Measurements from ENCODE around the gene ASB6.
"Not testable (repeated sequence)": the region's sequence is repeated elsewhere in the genome, so short reads cannot be mapped to it uniquely, and the experiment has no call there.

ASB6 gene

GRCh38 chr9:129604056-129604765 lies 37.7 kb downstream of the ASB6 start:
- no peak for DNase-seq

DNA sequence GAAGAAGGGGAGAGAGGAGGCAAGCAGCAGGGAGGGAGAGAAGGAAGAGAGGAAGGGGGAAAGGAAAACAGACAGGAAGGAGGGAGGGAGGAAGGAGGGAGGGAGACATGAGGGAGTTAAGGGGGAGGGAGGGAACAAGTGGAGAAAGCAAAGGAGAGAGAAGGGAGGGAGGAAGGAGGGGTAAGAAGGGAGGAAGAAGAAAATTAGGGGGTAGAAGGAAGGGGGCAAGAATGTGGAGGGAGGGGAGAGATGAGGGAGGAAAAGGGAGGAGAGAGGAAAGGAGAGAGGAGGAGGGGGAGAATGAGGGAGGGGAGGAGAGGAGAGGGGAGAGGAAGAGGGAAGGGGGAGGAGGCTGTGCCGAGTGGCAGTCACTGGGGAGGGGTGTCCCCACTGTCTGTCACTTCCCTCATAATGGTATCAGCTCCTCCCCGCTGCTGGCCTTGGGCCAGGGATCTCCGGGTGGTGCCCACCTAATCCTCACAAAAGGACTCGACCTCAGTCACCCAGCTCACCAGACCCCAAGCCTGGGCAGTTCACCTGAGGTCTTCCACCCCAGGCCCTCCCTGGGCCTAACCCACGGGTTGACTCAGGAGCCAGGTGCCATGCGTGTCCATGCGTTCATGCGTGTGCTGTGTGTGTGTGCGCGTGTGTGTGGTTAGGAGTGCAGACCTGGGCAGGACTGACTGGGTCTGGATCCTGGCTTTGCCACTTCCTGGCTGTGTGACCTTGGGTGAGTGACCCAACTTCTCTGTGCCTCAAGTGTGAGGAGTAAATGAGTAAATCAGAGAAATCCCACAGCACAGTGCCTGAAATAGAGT lies 39.1 kb downstream of the ASB6 start:
- no peak for DNase-seq

DNA sequence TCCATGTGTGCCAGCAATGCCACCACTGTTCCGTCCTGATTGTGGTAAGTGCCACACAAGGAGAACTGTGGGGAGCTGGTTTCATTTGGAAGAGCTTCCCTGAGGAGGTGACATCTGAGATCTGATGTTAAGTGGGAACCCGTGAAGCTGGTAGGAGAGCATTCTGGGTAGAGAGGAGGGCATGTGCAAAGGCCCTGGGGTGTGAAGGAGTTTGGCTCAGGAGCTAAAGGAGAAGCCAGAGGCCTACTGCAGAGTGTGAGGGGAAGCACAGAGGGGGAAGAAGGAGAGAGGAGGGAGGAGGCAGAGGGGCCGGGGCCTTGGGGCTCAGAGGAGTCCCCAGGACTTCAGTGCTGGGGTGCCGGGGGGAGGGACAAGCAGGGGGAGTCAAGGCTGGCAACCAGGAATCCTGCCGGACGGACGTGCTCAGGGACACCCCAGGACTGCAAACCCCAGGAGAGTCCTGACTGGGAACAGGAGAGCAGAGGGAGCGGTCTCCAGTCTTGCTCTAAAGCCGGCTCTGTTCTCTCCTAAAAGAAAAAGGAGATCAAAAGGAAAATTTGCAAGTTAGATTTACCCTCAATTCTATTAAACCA lies 40.8 kb downstream of the ASB6 start:
- no peak for DNase-seq

- no peak for DNase-seq
Measured at GRCh38 chr9:129598089-129598596, 43.8 kb downstream of the ASB6 start.

GRCh38 chr9:129597355-129598088 lies 44.4 kb downstream of the ASB6 start:
- no peak for DNase-seq

DNA sequence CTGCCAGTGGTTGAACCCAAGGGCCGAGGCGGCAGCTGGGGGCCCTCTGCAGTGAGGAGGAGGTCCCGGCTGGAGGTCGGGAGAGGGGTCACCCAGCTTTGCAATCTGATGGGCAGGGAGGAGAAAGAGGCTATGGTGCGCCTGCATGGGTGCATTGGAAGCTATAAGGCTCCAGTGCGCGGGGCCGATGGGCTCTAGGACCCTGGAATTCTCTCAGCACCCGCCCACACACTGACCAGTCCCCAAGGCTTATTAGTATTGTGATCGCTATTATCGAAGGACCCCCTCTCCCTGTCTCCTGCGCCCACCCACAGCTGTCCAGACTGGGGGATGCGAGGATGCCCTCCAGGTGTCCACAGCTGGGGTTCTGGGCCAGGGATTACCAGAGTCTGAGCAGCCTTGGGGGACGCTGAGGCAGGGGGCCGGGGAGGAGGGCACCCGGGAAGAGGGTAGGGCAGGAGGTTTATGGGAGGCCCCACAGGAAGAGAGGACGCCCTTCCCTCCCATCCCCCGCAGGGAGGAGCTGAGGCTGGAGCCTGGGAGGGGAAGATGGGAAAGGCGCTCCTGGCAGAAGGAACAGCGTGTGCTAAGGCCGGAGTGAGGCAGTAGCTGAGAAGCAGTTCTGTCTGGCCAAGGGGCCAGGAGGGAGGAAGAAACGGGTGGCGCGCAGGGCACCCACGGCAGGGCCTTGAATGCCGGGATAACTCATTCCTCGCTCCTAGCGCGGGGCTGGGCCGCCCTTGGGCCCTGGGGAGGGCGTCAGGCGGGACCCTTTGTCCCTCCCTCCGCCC lies 45.2 kb downstream of the ASB6 start:
- no peak for DNase-seq

DNA sequence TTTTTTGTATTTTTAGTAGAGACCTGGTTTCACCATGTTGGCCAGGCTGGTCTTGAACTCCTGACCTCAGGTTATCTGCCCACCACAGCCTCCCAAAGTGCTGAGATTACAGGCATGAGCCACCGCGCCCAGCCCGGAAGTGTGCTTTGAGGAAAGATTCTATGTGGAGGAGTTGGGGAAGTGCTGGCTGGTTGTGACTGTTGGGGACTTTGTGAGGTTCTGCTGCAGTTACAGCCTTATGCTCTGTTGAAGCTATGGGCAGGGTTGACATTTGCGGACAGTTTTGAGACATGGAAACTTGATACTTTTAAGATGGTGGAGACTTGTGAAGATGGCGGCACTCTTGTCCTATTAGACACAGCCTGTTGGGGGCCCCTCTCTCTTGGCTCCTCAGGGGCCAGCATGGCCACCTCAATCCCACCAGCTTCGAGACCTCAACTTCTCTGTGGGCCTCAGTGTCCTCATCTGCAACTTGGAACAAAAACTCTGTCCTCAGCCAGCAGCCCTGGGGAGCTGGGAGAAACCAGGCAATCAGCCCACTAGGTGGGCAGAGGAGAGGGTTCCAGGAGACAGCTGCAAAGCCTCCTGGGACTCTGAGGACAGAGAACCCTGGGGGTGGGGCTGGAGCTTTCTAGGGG lies 45.9 kb downstream of the ASB6 start:
- no peak for DNase-seq

DNA sequence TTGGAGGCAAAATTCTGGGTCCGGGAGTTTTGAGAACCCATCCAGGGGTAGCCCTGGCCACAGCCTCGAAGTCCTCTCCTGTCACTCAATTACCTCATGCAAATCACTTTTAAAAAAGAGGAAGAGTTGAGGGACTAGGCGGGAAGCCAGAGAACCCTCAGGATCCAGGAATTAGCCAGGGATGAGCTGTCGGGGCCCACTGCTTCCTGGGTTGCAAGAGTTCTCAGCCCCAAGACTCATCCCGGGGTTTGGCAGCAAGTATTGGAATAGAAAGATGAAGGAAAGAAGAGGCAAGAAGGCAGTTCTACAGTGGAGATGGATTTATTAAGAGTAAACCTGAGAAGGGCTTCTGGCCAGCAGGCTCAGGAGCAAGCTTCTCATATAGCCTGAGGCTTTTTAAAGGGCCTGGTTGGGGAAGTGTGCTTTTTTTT lies 46.6 kb downstream of the ASB6 start:
- DNase-seq, result no peak

- DNase-seq, result no peak
Measured at GRCh38 chr9:129594632-129595031, 47.3 kb downstream of the ASB6 start.

- not testable (repeated sequence) for DNase-seq
Measured at GRCh38 chr9:129592790-129593189, 49.2 kb downstream of the ASB6 start.

GRCh38 chr9:129591916-129592315 lies 50.0 kb downstream of the ASB6 start:
- DNase-seq, result no peak

DNA sequence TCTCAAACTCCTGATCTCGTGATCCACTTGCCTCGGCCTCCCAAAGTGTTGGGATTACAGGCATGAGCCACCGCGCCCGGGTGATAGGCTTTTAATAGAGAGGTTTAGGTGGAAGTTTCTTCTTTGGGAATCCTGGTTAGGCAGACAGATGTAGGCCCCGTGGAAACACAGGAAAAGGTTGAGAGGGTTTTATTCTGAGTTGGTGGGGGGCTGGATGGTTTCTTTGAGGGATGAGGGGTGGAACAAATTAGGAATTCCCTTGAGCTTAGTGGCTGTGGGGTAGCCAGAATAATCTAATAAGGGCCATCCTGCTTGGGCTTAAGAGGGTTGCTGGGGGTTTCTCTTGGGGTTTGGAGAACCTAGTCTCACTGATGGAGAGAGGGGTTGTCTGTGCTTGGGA lies 51.5 kb downstream of the ASB6 start:
- DNase-seq, result no peak

- DNase-seq, result no peak
Measured at GRCh38 chr9:129587487-129588262, 54.3 kb downstream of the ASB6 start.

GRCh38 chr9:129586685-129587084 lies 55.3 kb downstream of the ASB6 start:
- no peak for DNase-seq

GRCh38 chr9:129586245-129586644 lies 55.7 kb downstream of the ASB6 start:
- DNase-seq, result no peak

- no peak for DNase-seq
Measured at GRCh38 chr9:129585352-129585751, 56.6 kb downstream of the ASB6 start.
